ENCODE results near the gene STAMBPL1.
A peak's percentile ranks its signal among the peaks of the same experiment; 100 is the strongest.

STAMBPL1 gene

GRCh38 chr10:88934900-88935672 lies 55.0 kb downstream of the STAMBPL1 start:
- peak; percentile 65 for DNase-seq (ENCODE audit: low spot score)
- Histone ChIP-seq H2AFZ (ENCODE audit: low read length) (peak overlapping the region; percentile 23), H3K14ac (ENCODE audit: low read length) (no peak overlapping the region), H2BK120ac (ENCODE audit: low read depth, low read length) (no peak overlapping the region), H4K8ac (ENCODE audit: low read depth, low read length) (no peak overlapping the region), H4K91ac (ENCODE audit: low read depth, low read length, poor library complexity) (no peak overlapping the region), H2BK5ac (ENCODE audit: low read length) (no peak overlapping the region), H3K4me2 (ENCODE audit: insufficient read depth, low read length, poor library complexity, severe bottlenecking) (no peak overlapping the region), H2BK15ac (ENCODE audit: low read length) (no peak overlapping the region), H3K27me3 (ENCODE audit: control insufficient read depth in 3 of 3, insufficient read depth in 3 of 3, low read depth in 1 of 3, low read length in 3 of 3) (no peaks in the 10 kb centered on the region), H2BK12ac (ENCODE audit: low read length) (no peak overlapping the region), H3K79me1 (ENCODE audit: low read depth, low read length) (no peaks in the 10 kb centered on the region), H2AK5ac (ENCODE audit: low read depth, low read length) (no peak overlapping the region), H3K36me3 (replicated peaks in 1 of 2; ENCODE audit: control insufficient read depth in 2 of 2, insufficient read depth in 2 of 2, low read length in 2 of 2) (peaks cover 0 to 10% of the 10 kb centered on the region in 2 donors), H3K9me3 (replicated peaks in 1 of 2; ENCODE audit: control insufficient read depth in 2 of 2, insufficient read depth in 1 of 2, low read depth in 1 of 2, low read length in 2 of 2) (no peaks in the 10 kb centered on the region), H3K4me3 (ENCODE audit: low read length in 2 of 2) (no peak overlapping the region), H3K4me1 (ENCODE audit: control insufficient read depth in 2 of 2, insufficient read depth in 1 of 2, low read depth in 1 of 2, low read length in 2 of 2) (peaks cover 0 to 2% of the 10 kb centered on the region in 2 donors), H3K23ac (ENCODE audit: low read depth, low read length, poor library complexity) (no peak overlapping the region), H3K9ac (ENCODE audit: low read depth, low read length, poor library complexity) (no peak overlapping the region), H3K18ac (ENCODE audit: low read length) (peak overlapping the region; percentile 25), H3K27ac (replicated peaks; ENCODE audit: low read length) (no peak overlapping the region), H3K4ac (ENCODE audit: low read length) (no peak overlapping the region)
- no CpG with 5 or more reads among the region's 17 CpGs for WGBS, 2 donors (ENCODE audit: extremely low coverage in 2 of 2, insufficient read length in 2 of 2, insufficient replicate concordance in 1 of 2)

GRCh38 chr10:88936656-88937055 lies 56.6 kb downstream of the STAMBPL1 start:
- DNase-seq (ENCODE audit: low spot score) = no peak
- WGBS, 2 donors (ENCODE audit: extremely low coverage in 2 of 2, insufficient read length in 2 of 2, insufficient replicate concordance in 1 of 2) = no CpG with 5 or more reads among the region's 3 CpGs
- H3K36me3 ChIP-seq (replicated peaks in 1 of 2; ENCODE audit: control insufficient read depth in 2 of 2, insufficient read depth in 2 of 2, low read length in 2 of 2) = peaks cover 0 to 16% of the 10 kb centered on the region in 2 donors
- no peak overlapping the region for H2BK5ac ChIP-seq (ENCODE audit: low read length)
- no peak overlapping the region for H2BK12ac ChIP-seq (ENCODE audit: low read length)
- no peak overlapping the region for H3K14ac ChIP-seq (ENCODE audit: low read length)
- H2BK15ac ChIP-seq (ENCODE audit: low read length) = no peak overlapping the region
- H2AK5ac ChIP-seq (ENCODE audit: low read depth, low read length) = no peak overlapping the region
- no peak overlapping the region for H3K4ac ChIP-seq (ENCODE audit: low read length)
- H3K4me3 ChIP-seq (ENCODE audit: low read length in 2 of 2) = no peak overlapping the region
- H3K23ac ChIP-seq (ENCODE audit: low read depth, low read length, poor library complexity) = no peak overlapping the region
- H2AFZ ChIP-seq (ENCODE audit: low read length) = no peak overlapping the region
- no peak overlapping the region for H2BK120ac ChIP-seq (ENCODE audit: low read depth, low read length)
- no peaks in the 10 kb centered on the region for H3K27me3 ChIP-seq (ENCODE audit: control insufficient read depth in 3 of 3, insufficient read depth in 3 of 3, low read depth in 1 of 3, low read length in 3 of 3)
- H4K91ac ChIP-seq (ENCODE audit: low read depth, low read length, poor library complexity) = no peak overlapping the region
- H4K8ac ChIP-seq (ENCODE audit: low read depth, low read length) = no peak overlapping the region
- H3K27ac ChIP-seq (replicated peaks; ENCODE audit: low read length) = no peak overlapping the region
- H3K4me1 ChIP-seq (ENCODE audit: control insufficient read depth in 2 of 2, insufficient read depth in 1 of 2, low read depth in 1 of 2, low read length in 2 of 2) = peaks cover 0 to 2% of the 10 kb centered on the region in 2 donors
- no peak overlapping the region for H3K4me2 ChIP-seq (ENCODE audit: insufficient read depth, low read length, poor library complexity, severe bottlenecking)
- H3K9ac ChIP-seq (ENCODE audit: low read depth, low read length, poor library complexity) = no peak overlapping the region
- H3K18ac ChIP-seq (ENCODE audit: low read length) = no peak overlapping the region
- no peaks in the 10 kb centered on the region for H3K9me3 ChIP-seq (replicated peaks in 1 of 2; ENCODE audit: control insufficient read depth in 2 of 2, insufficient read depth in 1 of 2, low read depth in 1 of 2, low read length in 2 of 2)
- no peaks in the 10 kb centered on the region for H3K79me1 ChIP-seq (ENCODE audit: low read depth, low read length)

- Histone ChIP-seq H3K9me3 (replicated peaks in 1 of 2; ENCODE audit: control insufficient read depth in 2 of 2, insufficient read depth in 1 of 2, low read depth in 1 of 2, low read length in 2 of 2) (no peaks in the 10 kb centered on the region), H3K4me2 (ENCODE audit: insufficient read depth, low read length, poor library complexity, severe bottlenecking) (no peak overlapping the region), H3K79me1 (ENCODE audit: low read depth, low read length) (no peaks in the 10 kb centered on the region), H3K23ac (ENCODE audit: low read depth, low read length, poor library complexity) (no peak overlapping the region), H3K9ac (ENCODE audit: low read depth, low read length, poor library complexity) (no peak overlapping the region), H2AK5ac (ENCODE audit: low read depth, low read length) (no peak overlapping the region), H3K27ac (replicated peaks; ENCODE audit: low read length) (no peak overlapping the region), H2BK5ac (ENCODE audit: low read length) (no peak overlapping the region), H4K8ac (ENCODE audit: low read depth, low read length) (no peak overlapping the region), H4K91ac (ENCODE audit: low read depth, low read length, poor library complexity) (no peak overlapping the region), H3K36me3 (replicated peaks in 1 of 2; ENCODE audit: control insufficient read depth in 2 of 2, insufficient read depth in 2 of 2, low read length in 2 of 2) (peaks cover 0 to 16% of the 10 kb centered on the region in 2 donors), H3K18ac (ENCODE audit: low read length) (no peak overlapping the region), H2BK120ac (ENCODE audit: low read depth, low read length) (no peak overlapping the region), H3K4ac (ENCODE audit: low read length) (no peak overlapping the region), H2BK12ac (ENCODE audit: low read length) (no peak overlapping the region), H3K14ac (ENCODE audit: low read length) (no peak overlapping the region), H3K27me3 (ENCODE audit: control insufficient read depth in 3 of 3, insufficient read depth in 3 of 3, low read depth in 1 of 3, low read length in 3 of 3) (no peaks in the 10 kb centered on the region), H3K4me1 (ENCODE audit: control insufficient read depth in 2 of 2, insufficient read depth in 1 of 2, low read depth in 1 of 2, low read length in 2 of 2) (no peaks in the 10 kb centered on the region), H2BK15ac (ENCODE audit: low read length) (no peak overlapping the region), H2AFZ (ENCODE audit: low read length) (no peak overlapping the region), H3K4me3 (ENCODE audit: low read length in 2 of 2) (no peak overlapping the region)
- WGBS, 2 donors (ENCODE audit: extremely low coverage in 2 of 2, insufficient read length in 2 of 2, insufficient replicate concordance in 1 of 2) = no CpG with 5 or more reads among the region's 3 CpGs
- no peak for DNase-seq (ENCODE audit: low spot score)
These were observed 58.0 kb downstream of the STAMBPL1 start for GRCh38 chr10:88938039-88938438.

- Histone ChIP-seq H2BK5ac (ENCODE audit: low read length) (no peak overlapping the region), H3K14ac (ENCODE audit: low read length) (no peak overlapping the region), H3K4me2 (ENCODE audit: insufficient read depth, low read length, poor library complexity, severe bottlenecking) (no peak overlapping the region), H3K4me3 (ENCODE audit: low read length in 2 of 2) (no peak overlapping the region), H2BK15ac (ENCODE audit: low read length) (no peak overlapping the region), H4K91ac (ENCODE audit: low read depth, low read length, poor library complexity) (no peak overlapping the region), H3K27ac (replicated peaks; ENCODE audit: low read length) (no peak overlapping the region), H3K9ac (ENCODE audit: low read depth, low read length, poor library complexity) (no peak overlapping the region), H3K4me1 (ENCODE audit: control insufficient read depth in 2 of 2, insufficient read depth in 1 of 2, low read depth in 1 of 2, low read length in 2 of 2) (no peaks in the 10 kb centered on the region), H3K79me1 (ENCODE audit: low read depth, low read length) (no peaks in the 10 kb centered on the region), H3K27me3 (ENCODE audit: control insufficient read depth in 3 of 3, insufficient read depth in 3 of 3, low read depth in 1 of 3, low read length in 3 of 3) (no peaks in the 10 kb centered on the region), H4K8ac (ENCODE audit: low read depth, low read length) (no peak overlapping the region), H3K4ac (ENCODE audit: low read length) (no peak overlapping the region), H2AK5ac (ENCODE audit: low read depth, low read length) (no peak overlapping the region), H2BK120ac (ENCODE audit: low read depth, low read length) (no peak overlapping the region), H3K23ac (ENCODE audit: low read depth, low read length, poor library complexity) (no peak overlapping the region), H3K9me3 (replicated peaks in 1 of 2; ENCODE audit: control insufficient read depth in 2 of 2, insufficient read depth in 1 of 2, low read depth in 1 of 2, low read length in 2 of 2) (no peaks in the 10 kb centered on the region), H2BK12ac (ENCODE audit: low read length) (no peak overlapping the region), H2AFZ (ENCODE audit: low read length) (no peak overlapping the region), H3K18ac (ENCODE audit: low read length) (no peak overlapping the region), H3K36me3 (replicated peaks in 1 of 2; ENCODE audit: control insufficient read depth in 2 of 2, insufficient read depth in 2 of 2, low read length in 2 of 2) (peaks cover 0 to 13% of the 10 kb centered on the region in 2 donors)
- no CpG with 5 or more reads among the region's 2 CpGs for WGBS, 2 donors (ENCODE audit: extremely low coverage in 2 of 2, insufficient read length in 2 of 2, insufficient replicate concordance in 1 of 2)
- no peak for DNase-seq (ENCODE audit: low spot score)
These were observed 58.9 kb downstream of the STAMBPL1 start for GRCh38 chr10:88938938-88939337.
